GM12878 (cell line): ENCODE measurements around the gene CRTC1.

Experiments used
- EZH2 ChIP-seq: IDR thresholded peaks from 2 replicates; pipeline ENCODE4 v1.6.1; 2012; ENCODE audit warnings: low read depth, mild to moderate bottlenecking, control low read depth, inconsistent platforms, low read length, borderline replicate concordance; ENCODE audit not compliant: control insufficient read depth
- HDAC6 ChIP-seq: fragments of 200-600 bp; sonication (generic); IDR thresholded peaks from one replicate; pipeline ENCODE4 v1.8.0; 2017; ENCODE audit warnings: antibody characterized with exemption; ENCODE audit not compliant: unreplicated experiment
- MAX ChIP-seq: IDR thresholded peaks from 2 replicates; pipeline ENCODE4 v1.6.1; 2012; ENCODE audit warnings: low read depth, low read length, improper control_type of control experiment
- MXI1 ChIP-seq: fragments of 150-350 bp; IDR thresholded peaks from 2 replicates; pipeline ENCODE4 v1.6.1; 2011; ENCODE audit warnings: low read depth, mild to moderate bottlenecking, inconsistent platforms, low read length, improper control_type of control experiment
- POLR2A ChIP-seq: IDR thresholded peaks from 2 replicates; pipeline ENCODE4 v1.6.1; 2011; ENCODE audit warnings: low read depth, mild to moderate bottlenecking, low read length
- POLR2AphosphoS5 ChIP-seq: IDR thresholded peaks from 2 replicates; pipeline ENCODE4 v1.6.1; 2011; ENCODE audit warnings: mild to moderate bottlenecking, low read length, inconsistent platforms
- RAD51 ChIP-seq: fragments of 450-650 bp; IDR thresholded peaks from 2 replicates; pipeline ENCODE4 v1.6.1; 2016; ENCODE audit warnings: moderate library complexity, mild to moderate bottlenecking, inconsistent platforms
- SKIL ChIP-seq: fragments of 450-650 bp; IDR thresholded peaks from 2 replicates; pipeline ENCODE4 v1.6.1; 2017; ENCODE audit warnings: mild to moderate bottlenecking, low read depth, inconsistent platforms; ENCODE audit not compliant: poor library complexity, severe bottlenecking
- SREBF1 ChIP-seq: IDR thresholded peaks from 2 replicates; pipeline ENCODE4 v1.6.1; 2012; ENCODE audit warnings: mild to moderate bottlenecking, low read length
- SRF ChIP-seq, 2 experiments: IDR thresholded peaks; 2 replicates each; pipeline ENCODE4 v1.6.1; 2011; ENCODE audit warnings: low read depth in 2 of 2, low read length in 2 of 2, mild to moderate bottlenecking in 1 of 2, moderate library complexity in 1 of 2
- YY1 ChIP-seq: IDR thresholded peaks from 2 replicates; pipeline ENCODE4 v1.6.1; 2011; ENCODE audit warnings: low read depth, mild to moderate bottlenecking, low read length
- ZZZ3 ChIP-seq: IDR thresholded peaks from 2 replicates; pipeline ENCODE4 v1.6.1; 2011; ENCODE audit warnings: low read depth; ENCODE audit not compliant: control insufficient read depth, insufficient read length
- TF ChIP-seq, protein P1 (sequence below), 3 experiments: IDR thresholded peaks in 2 of 3; conservative IDR thresholded peaks in 1 of 3; 2 replicates each; pipeline ENCODE4 v1.5.1; 2011; ENCODE audit warnings: low read depth in 3 of 3, low read length in 3 of 3, mild to moderate bottlenecking in 3 of 3, control low read depth in 2 of 3, moderate library complexity in 2 of 3, inconsistent platforms in 1 of 3, mixed read lengths in 1 of 3; ENCODE audit not compliant: control insufficient read depth in 2 of 3, insufficient read depth in 1 of 3; ENCODE audit errors: extremely low read depth in 1 of 3

DNA sequence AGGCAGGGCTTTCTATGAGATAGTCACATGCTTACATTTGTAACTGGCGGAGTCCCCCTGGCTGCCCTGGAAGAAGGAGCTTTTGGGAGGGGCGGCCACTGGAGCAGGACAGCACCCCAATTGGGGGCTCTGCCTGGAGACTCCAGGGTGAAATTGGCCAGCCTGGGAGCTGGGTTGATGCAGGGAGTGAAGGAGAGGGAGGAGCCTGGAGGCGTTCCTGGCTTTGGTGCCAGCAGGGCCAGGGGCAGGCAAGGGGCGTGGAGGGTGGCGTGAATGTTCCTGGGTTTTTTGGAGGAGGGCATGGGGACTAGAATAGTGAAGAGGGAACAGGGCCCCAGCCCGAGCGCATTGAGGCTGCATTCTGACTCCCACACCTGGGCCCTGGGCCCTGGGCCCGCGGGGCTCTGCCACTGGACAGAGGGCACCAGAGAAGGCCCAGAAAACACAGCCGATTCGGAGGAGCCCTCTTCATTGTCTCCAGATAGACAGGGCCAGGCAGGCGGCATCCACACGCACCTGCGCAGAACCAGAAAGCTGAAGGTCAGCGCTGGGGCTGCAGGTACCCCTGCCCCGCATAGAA, 78.1 kb downstream of the CRTC1 start:
- TF ChIP-seq SREBF1, result no peak
- 0 out of 2 replicates have a peak, but pooled peaks have one; percentile 6 for TF ChIP-seq POLR2A
- no peak for TF ChIP-seq YY1
- TF ChIP-seq POLR2AphosphoS5, result no peak
- no peak for TF ChIP-seq MXI1
- TF ChIP-seq, protein P1, sequence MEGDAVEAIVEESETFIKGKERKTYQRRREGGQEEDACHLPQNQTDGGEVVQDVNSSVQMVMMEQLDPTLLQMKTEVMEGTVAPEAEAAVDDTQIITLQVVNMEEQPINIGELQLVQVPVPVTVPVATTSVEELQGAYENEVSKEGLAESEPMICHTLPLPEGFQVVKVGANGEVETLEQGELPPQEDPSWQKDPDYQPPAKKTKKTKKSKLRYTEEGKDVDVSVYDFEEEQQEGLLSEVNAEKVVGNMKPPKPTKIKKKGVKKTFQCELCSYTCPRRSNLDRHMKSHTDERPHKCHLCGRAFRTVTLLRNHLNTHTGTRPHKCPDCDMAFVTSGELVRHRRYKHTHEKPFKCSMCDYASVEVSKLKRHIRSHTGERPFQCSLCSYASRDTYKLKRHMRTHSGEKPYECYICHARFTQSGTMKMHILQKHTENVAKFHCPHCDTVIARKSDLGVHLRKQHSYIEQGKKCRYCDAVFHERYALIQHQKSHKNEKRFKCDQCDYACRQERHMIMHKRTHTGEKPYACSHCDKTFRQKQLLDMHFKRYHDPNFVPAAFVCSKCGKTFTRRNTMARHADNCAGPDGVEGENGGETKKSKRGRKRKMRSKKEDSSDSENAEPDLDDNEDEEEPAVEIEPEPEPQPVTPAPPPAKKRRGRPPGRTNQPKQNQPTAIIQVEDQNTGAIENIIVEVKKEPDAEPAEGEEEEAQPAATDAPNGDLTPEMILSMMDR (IDR thresholded peaks at IDR 0.05 in 2 of 3, conservative IDR thresholded peaks at IDR 0.05 in 1 of 3; ENCODE audit: control insufficient read depth in 2 of 3, extremely low read depth in 1 of 3, insufficient read depth in 1 of 3, low read depth in 3 of 3, low read length in 3 of 3), result no peak
- TF ChIP-seq HDAC6, result no peak
- no peak for TF ChIP-seq EZH2
- no peak for TF ChIP-seq SKIL
- no peak for TF ChIP-seq SRF (IDR thresholded peaks at IDR 0.05; ENCODE audit: low read depth in 2 of 2, low read length in 2 of 2)
- TF ChIP-seq MAX, result no peak
- TF ChIP-seq ZZZ3, result no peak
- TF ChIP-seq RAD51, result no peak
